GM12873 (cell line): Measurements from ENCODE around the gene RAB5B.
A peak's percentile ranks its signal among the peaks of the same experiment; 100 is the strongest.

Source experiments
- TF ChIP-seq, protein P1 (sequence below): IDR thresholded peaks from 2 replicates; pipeline ENCODE4 v1.5.1; 2012; ENCODE audit warnings: low read depth, mild to moderate bottlenecking, moderate library complexity, low read length, control low read depth; ENCODE audit not compliant: insufficient read depth; ENCODE audit errors: missing control alignments

Gene RAB5B

GRCh38 chr12:55930771-55931316, 43.0 kb upstream of the RAB5B start, which contains the start of gene DGKA:
Gene DGKA (plus strand): TSS chr12:55931162. CDS start chr12:55936504, 5,342 bp downstream.
- TF ChIP-seq, protein P1, sequence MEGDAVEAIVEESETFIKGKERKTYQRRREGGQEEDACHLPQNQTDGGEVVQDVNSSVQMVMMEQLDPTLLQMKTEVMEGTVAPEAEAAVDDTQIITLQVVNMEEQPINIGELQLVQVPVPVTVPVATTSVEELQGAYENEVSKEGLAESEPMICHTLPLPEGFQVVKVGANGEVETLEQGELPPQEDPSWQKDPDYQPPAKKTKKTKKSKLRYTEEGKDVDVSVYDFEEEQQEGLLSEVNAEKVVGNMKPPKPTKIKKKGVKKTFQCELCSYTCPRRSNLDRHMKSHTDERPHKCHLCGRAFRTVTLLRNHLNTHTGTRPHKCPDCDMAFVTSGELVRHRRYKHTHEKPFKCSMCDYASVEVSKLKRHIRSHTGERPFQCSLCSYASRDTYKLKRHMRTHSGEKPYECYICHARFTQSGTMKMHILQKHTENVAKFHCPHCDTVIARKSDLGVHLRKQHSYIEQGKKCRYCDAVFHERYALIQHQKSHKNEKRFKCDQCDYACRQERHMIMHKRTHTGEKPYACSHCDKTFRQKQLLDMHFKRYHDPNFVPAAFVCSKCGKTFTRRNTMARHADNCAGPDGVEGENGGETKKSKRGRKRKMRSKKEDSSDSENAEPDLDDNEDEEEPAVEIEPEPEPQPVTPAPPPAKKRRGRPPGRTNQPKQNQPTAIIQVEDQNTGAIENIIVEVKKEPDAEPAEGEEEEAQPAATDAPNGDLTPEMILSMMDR, result peak; percentile 73

DNA sequence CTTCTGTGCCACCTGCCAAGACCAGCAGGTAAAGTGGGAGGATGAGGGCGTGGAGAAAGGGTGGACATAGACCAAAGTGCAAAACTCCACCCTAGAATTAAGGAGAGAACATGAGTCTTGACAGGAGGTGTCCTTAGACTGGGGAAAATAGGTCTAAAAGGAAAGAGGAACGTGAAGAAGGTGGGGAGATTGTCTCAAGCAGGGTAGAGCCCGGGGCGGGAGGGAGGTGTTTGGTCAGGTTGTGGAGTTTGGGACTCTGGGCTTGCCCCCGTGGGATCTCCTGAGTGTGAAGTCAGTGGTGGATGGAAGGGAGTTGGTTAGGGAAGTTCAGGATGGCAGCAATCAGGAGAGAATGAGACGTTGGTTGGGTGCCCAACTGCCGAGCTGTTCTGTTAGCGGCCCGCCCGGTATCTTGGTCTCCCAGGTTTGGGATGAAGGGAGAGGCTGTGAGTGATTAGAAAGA, 42.5 kb upstream of the RAB5B start:
- TF ChIP-seq, protein P1, result no peak

DNA sequence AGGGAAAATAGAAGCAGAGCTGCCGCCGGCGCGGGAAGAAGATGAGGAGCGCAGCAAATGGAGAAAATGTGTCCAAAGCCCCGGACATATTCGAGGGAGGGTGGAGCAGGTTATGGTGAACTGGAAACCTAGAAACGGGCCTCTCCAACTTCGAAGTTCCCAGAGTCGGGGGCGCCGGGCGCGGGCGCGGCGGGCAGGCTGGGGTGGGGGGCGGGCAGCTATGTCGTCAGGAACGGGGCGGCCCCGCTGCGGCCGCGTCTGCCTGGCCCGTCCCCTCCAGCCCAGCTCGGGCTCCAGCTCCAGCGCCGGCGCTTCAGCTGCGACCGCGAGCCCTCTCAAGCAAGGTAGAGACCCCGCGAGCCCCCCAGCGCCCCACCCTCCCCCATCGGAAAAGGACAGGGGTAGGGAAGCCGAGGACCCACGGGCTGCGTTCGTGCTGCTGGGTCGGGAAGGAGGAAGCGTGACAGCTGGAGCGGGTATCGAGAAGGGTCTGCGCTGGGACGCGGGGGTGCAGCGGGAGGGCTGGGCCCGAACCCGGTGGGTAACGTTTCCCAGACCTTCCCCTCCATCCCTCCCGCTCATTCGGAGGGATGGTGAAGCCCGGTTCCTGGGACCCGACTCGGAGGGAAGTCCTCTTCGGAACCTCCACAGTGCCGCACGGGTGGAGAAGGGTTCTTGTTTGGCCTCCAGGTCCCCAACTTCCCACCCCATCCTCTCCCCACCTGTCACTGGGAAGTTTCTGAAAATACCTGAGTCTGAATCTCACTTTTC, 41.9 kb upstream of the RAB5B start:
- TF ChIP-seq, protein P1, result no peak

DNA sequence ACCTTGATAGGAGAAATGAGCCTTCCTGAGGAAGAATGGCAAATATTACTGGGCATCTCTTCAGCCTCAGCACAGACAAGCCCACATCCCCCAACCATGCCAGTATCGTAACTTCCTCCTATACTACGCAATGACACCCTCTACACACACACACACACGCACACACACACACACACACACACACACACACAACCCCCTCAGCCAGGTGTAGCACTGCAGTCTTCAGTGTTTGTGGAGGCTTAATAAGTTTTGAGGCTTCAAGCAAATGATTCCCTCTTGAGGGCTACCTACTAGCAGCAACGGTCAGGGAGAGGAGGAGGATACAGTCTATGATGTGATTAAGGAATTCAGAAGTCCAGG, 41.3 kb upstream of the RAB5B start:
- TF ChIP-seq, protein P1, result no peak

DNA sequence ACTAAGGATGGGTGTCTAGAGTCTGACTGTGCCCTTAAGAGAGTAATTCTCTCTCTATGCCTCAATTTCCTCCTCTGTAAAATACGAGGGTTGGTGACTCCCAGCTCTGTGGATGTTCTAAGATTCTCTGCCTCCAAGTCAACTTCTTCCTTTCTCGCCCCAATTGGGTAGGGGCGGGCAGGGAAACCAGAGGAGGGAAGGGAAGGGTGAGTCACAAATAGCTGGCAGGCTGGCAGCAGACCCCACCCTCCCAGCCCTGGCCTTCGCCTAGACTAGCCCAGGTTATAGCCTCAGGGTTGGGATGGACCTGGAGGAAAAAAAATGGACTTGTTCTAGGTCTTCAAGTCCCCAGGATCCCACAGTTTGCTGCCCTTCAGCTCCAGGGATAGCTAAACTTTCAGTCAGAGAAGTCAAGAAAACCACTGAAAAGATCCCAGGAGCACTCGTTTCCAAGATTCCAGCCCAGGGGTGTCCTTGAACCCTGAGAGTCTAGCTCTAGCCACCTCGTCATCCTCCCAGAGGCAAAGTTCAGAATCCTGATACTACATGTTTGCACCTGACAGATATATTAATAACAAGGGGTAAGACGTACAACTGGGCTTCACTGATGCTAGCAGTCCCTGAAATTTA, 40.6 kb upstream of the RAB5B start:
- TF ChIP-seq, protein P1, result no peak

- TF ChIP-seq, protein P1, result no peak
Observed at GRCh38 chr12:55933799-55934742, 39.8 kb upstream of the RAB5B start.
